K562 (cell line): Measurements from ENCODE around the gene PRDM15. TPM values are rescaled to one million over a fixed set of nuclear protein-coding genes. Genes with fewer than 3 reads are reported as not detected.

Source experiments
- CHD4 ChIP-seq: fragments of 200-600 bp; sonication (generic); IDR thresholded peaks from 3 replicates; pipeline ENCODE4 v1.6.1; 2012; ENCODE audit warnings: low read depth, mild to moderate bottlenecking, mixed read lengths, low read length, inconsistent platforms; ENCODE audit not compliant: insufficient read depth, insufficient replicate concordance, poor library complexity, severe bottlenecking
- CTBP1 ChIP-seq: fragments of 450-650 bp; IDR thresholded peaks from 2 replicates; pipeline ENCODE4 v1.6.1; 2016; ENCODE audit warnings: borderline replicate concordance
- E2F3 ChIP-seq: fragments of 250-450 bp; sonication (Bioruptor Pico); IDR thresholded peaks from 2 replicates; pipeline ENCODE4 v1.4.0; 2020; ENCODE audit warnings: mild to moderate bottlenecking
- E2F8 ChIP-seq: fragments of 450-650 bp; IDR thresholded peaks from 2 replicates; pipeline ENCODE4 v1.7.1; 2018; ENCODE audit warnings: mild to moderate bottlenecking, low read depth; ENCODE audit not compliant: partially characterized antibody
- ETV5 ChIP-seq: sonication (generic); formaldehyde crosslinking; IDR thresholded peaks from 2 replicates; pipeline ENCODE4 v1.4.0; 2020; ENCODE audit warnings: low read depth, mild to moderate bottlenecking, missing genetic modification reagents
- GABPA ChIP-seq: fragments of 200-800 bp; sonication (Bioruptor generic); conservative IDR thresholded peaks from 2 replicates; pipeline ENCODE4 v1.6.1; 2016; ENCODE audit warnings: low read depth, missing genetic modification characterization, missing compliant biosample characterization
- NR2C2 ChIP-seq, 2 experiments: fragments of 200-800 bp in 1 of 2; sonication (Bioruptor generic) in 1 of 2; sonication (generic) in 1 of 2; formaldehyde crosslinking in 1 of 2; IDR thresholded peaks; 2 replicates each; pipeline versions ENCODE4 v1.6.1 to v1.8.0; 2016 to 2022; ENCODE audit warnings: mild to moderate bottlenecking in 1 of 2, missing compliant biosample characterization in 1 of 2, missing genetic modification characterization in 1 of 2, missing genetic modification reagents in 1 of 2
- PKNOX1 ChIP-seq: fragments of 450-650 bp; IDR thresholded peaks from 2 replicates; pipeline ENCODE4 v1.6.1; 2016
- PML ChIP-seq: IDR thresholded peaks from 2 replicates; pipeline ENCODE4 v1.6.1; 2012; ENCODE audit warnings: low read length, inconsistent platforms
- POLR2G ChIP-seq: fragments of 200-400 bp; formaldehyde crosslinking; IDR thresholded peaks from 2 replicates; pipeline ENCODE4 v1.6.1; 2017; ENCODE audit warnings: low read depth, mild to moderate bottlenecking, antibody characterized with exemption, low read length, moderate library complexity
- RBM25 ChIP-seq: fragments of 200-400 bp; formaldehyde crosslinking; IDR thresholded peaks from 2 replicates; pipeline ENCODE4 v1.6.1; 2018; ENCODE audit warnings: low read length, low read depth, moderate library complexity; ENCODE audit not compliant: severe bottlenecking
- RCOR1 ChIP-seq, 2 experiments: IDR thresholded peaks; 2 replicates each; pipeline ENCODE4 v1.6.1; 2012; ENCODE audit warnings: low read depth in 2 of 2, low read length in 2 of 2, borderline replicate concordance in 1 of 2, improper control_type of control experiment in 1 of 2
- RNF2 ChIP-seq: sonication (generic); IDR thresholded peaks from 2 replicates; pipeline ENCODE4 v1.6.1; 2016
- RREB1 ChIP-seq: fragments of 250-450 bp; sonication (Bioruptor Pico); IDR thresholded peaks from 2 replicates; pipeline ENCODE4 v1.4.0; 2020
- SMARCE1 ChIP-seq: fragments of 450-650 bp; IDR thresholded peaks from 2 replicates; pipeline ENCODE4 v1.7.1; 2016; ENCODE audit warnings: mild to moderate bottlenecking
- TEAD4 ChIP-seq, 2 experiments: sonication (generic) in 1 of 2; formaldehyde crosslinking in 1 of 2; IDR thresholded peaks; 2 replicates each; pipeline versions ENCODE4 v1.6.1 to v1.8.0; 2012 to 2022; ENCODE audit warnings: borderline replicate concordance in 1 of 2, inconsistent platforms in 1 of 2, low read length in 1 of 2, mild to moderate bottlenecking in 1 of 2, missing genetic modification reagents in 1 of 2
- polyA plus RNA-seq, 8 experiments: library from polyadenylated mRNA; depleted of rRNA in 4 of 8; stranded (reverse) in 5 of 8; unstranded in 3 of 8; fragments of >200 nt; fragmentation: Nextera tagmentation in 2 of 8; fragmentation: Illumina TruSeq in 1 of 8; extraction: Ambion mirVana in 2 of 8; extraction: Trizol in 1 of 8; gene quantifications; 2 replicates each; pipeline versions ENCODE4 v1.2.1 to v1.2.3, GENCODE V29; 2011 to 2014; ENCODE audit warnings: inconsistent platforms in 1 of 8, missing spikeins in 1 of 8
- total RNA-seq, 7 experiments: library from RNA; depleted of rRNA in 6 of 7; stranded (reverse); fragments of >200 nt in 6 of 7; fragmentation: Illumina TruSeq in 2 of 7; extraction: Trizol in 2 of 7; gene quantifications; 2 replicates each; pipeline versions ENCODE4 v1.2.1 to v1.2.3, GENCODE V29; 2011 to 2021; ENCODE audit warnings: low replicate concordance in 1 of 7

The PRDM15 gene
- total and polyA plus RNA-seq, 9 of the 15 experiments (the other 6 are each of a cell fraction or from before 2014, with no cell fraction given): 0.93 to 9.2 (median 6.2) TPM

GRCh38 chr21:41903559-41904351, 24.6 kb upstream of the PRDM15 start (continued):
- no peak for TF ChIP-seq E2F8
- TF ChIP-seq RREB1 (CRISPR knock-in tag): 0 out of 2 replicates have a peak, but pooled peaks have one; percentile 39
- no peak for TF ChIP-seq CHD4
- peak; percentile 72; the same call in 1 of the 2 replicates for TF ChIP-seq ETV5 (CRISPR knock-in tag)
- no peak for TF ChIP-seq RBM25
- 0 out of 2 replicates have a peak, but pooled peaks have one; percentile 34 for TF ChIP-seq RNF2
- 0 out of 2 replicates have a peak, but pooled peaks have one; percentile 7 for TF ChIP-seq PKNOX1
- peak in 1 of 2 experiments; percentile 79; a peak in 2 of 4 replicates for TF ChIP-seq RCOR1 (IDR thresholded peaks at IDR 0.05; ENCODE audit: borderline replicate concordance in 1 of 2, low read depth in 2 of 2, low read length in 2 of 2)
- TF ChIP-seq NR2C2 (CRISPR knock-in tag; IDR thresholded peaks at IDR 0.05): no peak
- TF ChIP-seq NR2C2 (tag; IDR thresholded peaks at IDR 0.05): peak; percentile 38; the same call in 1 of the 2 replicates
- TF ChIP-seq TEAD4 (IDR thresholded peaks at IDR 0.05; ENCODE audit: low read length): peak; percentile 19; the same call in 1 of the 2 replicates
- no peak for TF ChIP-seq TEAD4 (CRISPR knock-in tag; IDR thresholded peaks at IDR 0.05; ENCODE audit: borderline replicate concordance)
- TF ChIP-seq SMARCE1: no peak
- TF ChIP-seq CTBP1: peak; percentile 68; the same call in 1 of the 2 replicates
- TF ChIP-seq GABPA: peak; percentile 62
- TF ChIP-seq POLR2G: 0 out of 2 replicates have a peak, but pooled peaks have one; percentile 37
- TF ChIP-seq E2F3 (CRISPR knock-in tag): 0 out of 2 replicates have a peak, but pooled peaks have one; percentile 44
- no peak for TF ChIP-seq PML
